Pulmonary artery endothelial cell (primary cell): ENCODE data around the gene RGS9BP. TPM values are rescaled to one million over a fixed set of nuclear protein-coding genes. Genes with fewer than 3 reads are reported as not detected.
"Not testable (repeated sequence)": the region's sequence is repeated elsewhere in the genome, so short reads cannot be mapped to it uniquely, and the experiment has no call there.

Experiments
- DNase-seq: peaks from one replicate; pipeline ENCODE4 v3.0.0-alpha.2; 2011; ENCODE audit warnings: low read depth, low spot score
- total RNA-seq: library from RNA; depleted of rRNA; stranded (reverse); fragments of >200 nt; gene quantifications from 2 replicates; pipeline ENCODE4 v1.2.3, GENCODE V29; 2014

RGS9BP gene
- total RNA-seq, 1 donor from 2014 or later = 0.26 TPM

GRCh38 chr19:32671883-32672593 is 3.6 kb upstream of the RGS9BP start:
- DNase-seq = no peak

- no peak for DNase-seq
Measured at GRCh38 chr19:32672841-32673240, 2.8 kb upstream of the RGS9BP start.

- DNase-seq = no peak
Measured at GRCh38 chr19:32673573-32673972, 2.1 kb upstream of the RGS9BP start.

GRCh38 chr19:32674153-32674930 is 1.3 kb upstream of the RGS9BP start:
- DNase-seq = no peak

- peak; percentile 88 for DNase-seq
Measured at GRCh38 chr19:32674931-32675719, 523 bp upstream of the RGS9BP start, which contains the start of gene ANKRD27. Gene ANKRD27, minus strand, starts transcription at chr19:32675180. Its CDS starts 16,165 bp downstream, at chr19:32659015.

DNA sequence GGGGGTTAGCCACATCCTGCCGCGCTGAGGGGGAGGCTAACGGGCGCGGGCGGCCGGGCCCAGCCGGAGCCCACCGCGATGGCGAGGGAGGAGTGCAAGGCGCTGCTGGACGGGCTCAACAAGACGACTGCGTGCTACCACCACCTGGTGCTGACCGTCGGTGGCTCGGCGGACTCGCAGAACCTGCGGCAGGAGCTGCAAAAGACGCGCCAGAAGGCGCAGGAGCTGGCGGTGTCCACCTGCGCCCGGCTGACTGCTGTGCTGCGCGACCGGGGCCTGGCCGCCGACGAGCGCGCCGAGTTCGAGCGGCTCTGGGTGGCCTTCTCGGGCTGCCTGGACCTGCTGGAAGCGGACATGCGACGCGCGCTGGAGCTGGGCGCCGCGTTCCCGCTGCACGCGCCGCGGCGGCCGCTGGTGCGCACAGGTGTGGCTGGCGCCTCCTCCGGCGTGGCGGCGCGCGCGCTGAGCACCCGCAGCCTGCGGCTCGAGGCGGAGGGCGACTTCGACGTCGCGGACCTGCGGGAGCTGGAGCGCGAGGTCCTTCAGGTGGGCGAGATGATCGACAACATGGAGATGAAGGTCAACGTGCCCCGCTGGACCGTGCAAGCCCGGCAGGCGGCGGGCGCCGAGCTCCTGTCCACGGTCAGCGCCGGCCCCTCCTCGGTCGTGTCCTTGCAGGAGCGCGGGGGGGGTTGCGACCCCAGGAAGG is 692 bp downstream of the RGS9BP start:
- DNase-seq = no peak

GRCh38 chr19:32676895-32677359 is 1.3 kb downstream of the RGS9BP start:
- no peak for DNase-seq

- DNase-seq = no peak
Measured at GRCh38 chr19:32677657-32678056, 2.0 kb downstream of the RGS9BP start.

DNA sequence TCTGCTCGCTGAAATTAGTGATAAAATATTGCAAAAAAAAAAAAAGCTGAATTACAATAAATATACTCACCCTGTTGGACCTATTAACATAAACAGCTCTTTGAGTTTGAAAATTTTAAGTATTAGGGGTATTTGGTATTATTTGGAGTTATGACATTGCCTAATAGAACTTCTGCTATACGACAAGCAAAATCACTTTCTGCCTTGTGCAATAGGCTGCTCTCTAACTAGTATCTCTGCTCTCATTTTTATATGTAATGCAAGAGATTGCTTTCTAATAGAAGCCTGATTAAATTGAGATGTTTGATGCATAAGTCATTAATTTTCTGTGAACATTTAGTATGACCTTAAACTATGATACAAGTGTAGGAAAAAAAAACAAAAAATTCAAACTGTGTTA is 5.3 kb downstream of the RGS9BP start:
- no peak for DNase-seq

GRCh38 chr19:32682317-32682716 is 6.7 kb downstream of the RGS9BP start:
- no peak for DNase-seq

- no peak for DNase-seq
Measured at GRCh38 chr19:32686847-32687475, 11.3 kb downstream of the RGS9BP start.

DNA sequence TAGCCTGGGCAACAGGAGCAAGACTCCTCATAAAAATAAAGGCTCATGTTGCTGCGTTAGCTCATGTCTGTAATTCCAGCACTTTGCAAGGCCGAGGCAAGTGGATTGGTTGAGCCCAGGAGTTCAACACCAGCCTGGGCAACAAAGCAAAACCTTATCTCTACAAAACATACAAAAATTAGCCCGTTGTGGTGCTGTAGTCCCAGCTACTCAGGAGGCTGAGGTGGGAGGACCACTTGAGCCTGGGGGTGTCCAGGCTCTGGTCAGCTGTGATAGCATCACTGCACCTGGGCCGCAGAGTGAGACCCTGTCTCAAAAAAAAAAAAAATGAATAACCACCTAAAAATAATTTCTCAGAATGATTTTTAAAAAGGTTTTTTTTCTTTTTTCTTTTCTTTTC is 12.0 kb downstream of the RGS9BP start:
- DNase-seq = no peak

DNA sequence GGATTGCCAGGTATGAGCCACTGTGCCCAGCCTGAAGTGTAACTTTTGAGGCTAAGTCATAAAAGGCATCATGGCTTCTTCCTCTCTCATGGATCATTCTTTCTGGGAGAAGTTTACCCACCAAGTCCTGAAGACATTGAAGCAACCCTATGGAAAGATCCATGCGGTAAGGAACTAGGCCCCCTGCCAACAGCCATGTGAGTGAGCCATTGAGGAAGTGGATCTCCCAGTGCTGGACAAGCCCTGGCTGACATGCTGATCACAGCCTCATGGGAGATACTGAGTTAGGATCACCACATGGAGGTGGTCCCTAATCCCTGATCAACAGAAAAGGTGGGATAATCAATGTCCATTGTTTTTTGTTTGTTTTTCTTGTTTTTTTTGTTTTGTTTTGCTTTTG is 12.7 kb downstream of the RGS9BP start:
- DNase-seq = no peak

DNA sequence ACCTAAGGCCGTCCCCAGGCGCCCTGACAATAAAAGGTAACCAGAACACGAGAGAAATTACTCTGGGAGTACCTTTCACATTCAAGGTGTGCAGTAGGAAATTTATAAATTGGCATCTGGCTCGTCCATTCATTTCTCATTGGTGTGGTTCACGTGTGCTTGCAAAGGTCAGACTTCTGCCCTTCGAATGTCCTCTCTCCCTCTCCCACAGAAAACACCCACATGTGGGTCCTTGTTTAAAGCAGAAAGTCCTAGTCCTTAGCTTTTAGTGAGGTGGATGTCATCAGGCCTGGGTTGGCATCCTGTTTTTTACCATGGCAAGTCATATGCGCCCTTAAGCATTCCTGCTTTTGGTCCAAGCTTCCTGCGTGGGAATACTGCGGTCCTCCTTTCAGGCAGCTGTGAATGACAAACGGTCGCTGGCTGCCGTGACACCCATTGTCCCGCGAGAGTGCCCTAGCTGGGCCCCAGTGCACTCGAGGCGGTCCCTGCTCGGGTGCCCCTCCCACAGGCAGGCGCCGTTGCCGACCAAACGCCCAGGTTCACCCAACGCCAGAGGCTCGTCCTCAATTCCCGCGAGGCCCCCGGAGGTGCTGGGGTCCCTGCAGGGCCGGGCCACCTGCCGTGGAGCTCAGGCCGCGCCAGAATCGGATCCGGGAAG is 15.8 kb downstream of the RGS9BP start, which contains the start of gene NUDT19:
NUDT19 (plus strand) TSS at position 531 of the 661 bp plus-strand sequence. CDS start 140 bp downstream, outside the sequence.
- DNase-seq = peak; percentile 35

DNA sequence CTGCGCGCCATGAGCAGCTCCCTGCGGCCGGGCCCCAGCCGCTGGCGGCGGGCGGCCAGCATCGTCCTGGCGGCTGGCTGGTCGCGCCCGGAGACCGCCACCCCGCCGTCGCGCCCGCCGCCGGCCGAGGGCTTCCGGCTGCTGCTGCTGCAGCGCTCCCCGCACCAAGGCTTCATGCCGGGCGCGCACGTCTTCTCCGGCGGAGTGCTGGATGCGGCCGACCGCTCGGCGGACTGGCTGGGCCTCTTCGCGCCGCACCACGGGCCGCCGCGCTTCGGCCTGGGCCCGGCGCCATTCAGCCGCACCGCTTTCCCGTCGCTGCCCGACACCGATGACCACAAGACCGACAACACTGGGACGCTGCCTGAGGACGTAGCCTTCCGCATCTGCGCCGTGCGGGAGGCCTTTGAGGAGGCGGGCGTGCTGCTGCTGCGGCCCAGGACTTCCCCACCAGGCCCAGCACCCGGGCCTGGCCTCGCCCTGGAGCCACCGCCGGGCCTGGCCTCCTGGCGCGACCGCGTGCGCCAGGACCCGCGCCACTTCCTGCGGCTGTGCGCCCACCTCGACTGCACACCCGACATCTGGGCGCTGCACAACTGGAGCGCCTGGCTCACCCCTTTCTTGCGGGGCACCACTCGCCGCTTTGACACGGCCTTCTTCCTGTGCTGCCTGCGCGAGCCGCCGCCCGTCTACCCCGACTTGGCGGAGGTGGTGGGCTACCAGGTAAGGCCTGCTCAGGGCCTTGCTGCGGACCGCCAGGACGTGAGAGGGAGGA is 16.5 kb downstream of the RGS9BP start:
- DNase-seq = peak; percentile 51

- no peak for DNase-seq
Measured at GRCh38 chr19:32692727-32693061, 17.0 kb downstream of the RGS9BP start.

DNA sequence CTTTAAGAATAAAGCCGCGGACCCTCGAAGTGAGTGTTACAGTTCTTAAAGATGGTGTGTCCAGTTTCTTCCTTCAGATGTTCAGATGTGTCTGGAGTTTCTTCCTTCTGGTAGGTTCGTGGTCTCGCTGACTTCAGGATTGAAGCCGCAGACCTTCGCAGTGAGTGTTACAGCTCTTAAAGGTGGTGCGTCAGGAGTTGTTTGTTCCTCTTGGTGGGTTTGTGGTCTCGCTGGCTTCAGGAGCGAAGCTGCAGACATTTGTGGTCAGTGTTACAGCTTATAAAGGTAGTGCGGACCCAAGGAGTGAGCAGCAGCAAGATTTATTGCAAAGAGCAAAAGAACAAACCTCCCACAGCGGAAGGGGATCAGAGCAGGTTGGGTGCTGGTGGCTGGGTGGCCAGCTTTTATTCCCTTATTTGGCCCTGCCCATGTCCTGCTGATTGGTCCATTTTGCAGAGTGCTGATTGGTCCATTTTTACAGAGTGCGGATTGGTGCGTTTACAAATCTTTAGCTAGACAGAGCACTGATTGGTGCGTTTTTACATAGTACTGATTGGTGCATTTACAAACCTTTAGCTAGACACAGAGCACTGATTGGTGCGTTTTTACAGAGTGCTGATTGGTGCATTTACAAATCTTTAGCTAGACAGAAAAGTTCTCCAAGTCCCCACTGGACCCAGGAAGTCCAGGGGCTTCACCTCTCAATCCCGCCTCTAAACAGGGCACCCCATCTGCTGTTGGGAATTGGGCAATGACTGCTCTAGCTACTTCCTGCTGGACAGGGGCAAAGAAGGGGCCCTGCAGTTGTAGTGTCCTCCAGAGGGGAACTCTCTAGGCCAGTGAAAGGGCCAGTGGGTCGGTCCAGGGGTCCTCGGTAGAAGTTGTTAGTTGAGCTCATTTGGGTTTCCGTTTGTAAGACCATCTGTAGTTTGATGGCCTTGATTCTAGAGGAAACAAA is 17.8 kb downstream of the RGS9BP start:
- DNase-seq = not testable (repeated sequence)

DNA sequence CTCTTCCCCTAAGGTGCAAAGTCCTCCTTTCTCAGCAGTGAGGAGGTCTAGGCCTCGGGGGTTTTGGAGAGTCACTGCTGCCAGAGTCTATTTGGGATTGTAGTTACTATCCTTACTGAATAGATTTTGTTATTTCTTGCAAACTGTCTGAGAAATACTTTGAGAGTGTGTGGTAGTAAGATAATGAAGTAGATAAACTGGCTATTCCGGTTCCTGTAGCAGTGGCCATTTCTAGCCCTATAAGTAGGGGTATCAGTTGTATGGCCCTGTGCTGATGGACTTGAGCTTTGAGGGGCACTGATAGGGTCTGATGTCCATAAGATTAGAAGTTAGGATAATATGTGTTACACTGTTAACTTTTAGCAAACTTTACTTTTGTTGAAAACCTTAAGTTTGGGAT is 18.7 kb downstream of the RGS9BP start:
- not testable (repeated sequence) for DNase-seq
